GM12878 (cell line): ENCODE measurements around the gene COL13A1.

ENCODE experiments used
- BCL11A ChIP-seq: IDR thresholded peaks from 2 replicates; pipeline ENCODE4 v1.6.1; 2011; ENCODE audit warnings: low read depth, low read length
- CBX5 ChIP-seq: sonication (generic); IDR thresholded peaks from 2 replicates; pipeline ENCODE4 v1.6.1; 2016; ENCODE audit warnings: low read depth, moderate library complexity, mild to moderate bottlenecking, inconsistent platforms
- EGR1 ChIP-seq, 2 experiments: IDR thresholded peaks; 1 replicate in 1 of 2; 2 replicates in 1 of 2; pipeline ENCODE4 v1.6.1; 2011 to 2012; ENCODE audit warnings: low read depth in 2 of 2, low read length in 2 of 2, borderline replicate concordance in 1 of 2, mild to moderate bottlenecking in 1 of 2, moderate library complexity in 1 of 2
- EP300 ChIP-seq, 2 experiments: fragments of 150-350 bp in 1 of 2; IDR thresholded peaks; 2 replicates each; pipeline ENCODE4 v1.6.1; 2011 to 2012; ENCODE audit warnings: low read depth in 2 of 2, low read length in 2 of 2, borderline replicate concordance in 1 of 2, improper control_type of control experiment in 1 of 2, inconsistent platforms in 1 of 2; ENCODE audit not compliant: control insufficient read depth in 1 of 2
- EZH2 ChIP-seq: IDR thresholded peaks from 2 replicates; pipeline ENCODE4 v1.6.1; 2012; ENCODE audit warnings: low read depth, mild to moderate bottlenecking, control low read depth, inconsistent platforms, low read length, borderline replicate concordance; ENCODE audit not compliant: control insufficient read depth
- PML ChIP-seq: IDR thresholded peaks from 2 replicates; pipeline ENCODE4 v1.6.1; 2012; ENCODE audit warnings: low read length, inconsistent platforms
- POLR2A ChIP-seq: IDR thresholded peaks from 2 replicates; pipeline ENCODE4 v1.6.1; 2011; ENCODE audit warnings: low read depth, mild to moderate bottlenecking, low read length
- POLR2AphosphoS5 ChIP-seq: IDR thresholded peaks from 2 replicates; pipeline ENCODE4 v1.6.1; 2011; ENCODE audit warnings: mild to moderate bottlenecking, low read length, inconsistent platforms
- SP1 ChIP-seq: IDR thresholded peaks from one replicate; pipeline ENCODE4 v1.6.1; 2011; ENCODE audit warnings: low read depth, low read length
- SRF ChIP-seq, 2 experiments: IDR thresholded peaks; 2 replicates each; pipeline ENCODE4 v1.6.1; 2011; ENCODE audit warnings: low read depth in 2 of 2, low read length in 2 of 2, mild to moderate bottlenecking in 1 of 2, moderate library complexity in 1 of 2
- STAT1 ChIP-seq: fragments of 450-650 bp; conservative IDR thresholded peaks from 2 replicates; pipeline ENCODE4 v1.6.1; 2014; ENCODE audit warnings: antibody characterized with exemption, mild to moderate bottlenecking
- SUPT20H ChIP-seq: IDR thresholded peaks from 2 replicates; pipeline ENCODE4 v1.6.1; 2011; ENCODE audit warnings: low read depth, mild to moderate bottlenecking, low read length, moderate library complexity, borderline replicate concordance; ENCODE audit not compliant: control insufficient read depth
- TF ChIP-seq, protein P1 (sequence below): IDR thresholded peaks from 2 replicates; pipeline ENCODE4 v1.6.1; 2012; ENCODE audit warnings: low read depth, low read length, improper control_type of control experiment
- TF ChIP-seq, protein P2 (sequence below), 3 experiments: IDR thresholded peaks in 2 of 3; conservative IDR thresholded peaks in 1 of 3; 2 replicates each; pipeline ENCODE4 v1.5.1; 2011; ENCODE audit warnings: low read depth in 3 of 3, low read length in 3 of 3, mild to moderate bottlenecking in 3 of 3, control low read depth in 2 of 3, moderate library complexity in 2 of 3, inconsistent platforms in 1 of 3, mixed read lengths in 1 of 3; ENCODE audit not compliant: control insufficient read depth in 2 of 3, insufficient read depth in 1 of 3; ENCODE audit errors: extremely low read depth in 1 of 3

DNA sequence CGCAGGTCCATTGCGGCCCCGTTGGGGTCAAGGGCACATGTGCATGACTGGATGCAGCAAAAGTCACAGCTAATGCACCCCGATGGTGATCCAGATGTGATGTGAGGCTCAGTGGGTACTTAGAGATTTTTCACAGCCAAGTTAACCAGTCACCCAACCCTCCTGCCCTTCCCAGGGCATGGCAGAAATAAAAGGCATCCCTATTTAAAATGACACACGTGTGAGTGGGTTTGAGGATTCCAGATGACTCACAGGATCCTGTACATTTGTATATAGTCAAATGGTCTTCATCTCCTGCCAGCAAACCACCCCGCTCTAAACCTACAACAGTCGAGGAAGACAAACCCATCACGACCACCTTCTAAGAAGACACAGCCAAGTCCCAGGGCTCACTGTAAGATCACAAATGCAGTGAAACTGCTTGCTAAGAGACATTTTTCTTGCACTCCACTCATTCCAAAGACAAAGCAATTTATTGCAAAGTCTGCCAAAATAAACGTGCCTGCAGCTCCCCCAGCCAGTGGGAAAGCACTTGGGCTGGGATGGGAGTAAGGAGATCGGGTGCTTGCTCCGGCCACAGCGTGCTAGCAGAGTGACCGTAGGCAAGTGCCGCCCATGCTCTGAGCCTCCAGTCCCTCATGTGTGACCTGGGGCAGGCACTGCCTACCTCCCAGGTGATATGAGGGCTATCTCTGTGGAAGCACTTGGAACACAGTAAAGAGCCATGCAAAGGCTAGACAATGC is 164.4 kb downstream of the COL13A1 start:
- no peak for TF ChIP-seq EGR1 (IDR thresholded peaks at IDR 0.05; ENCODE audit: borderline replicate concordance in 1 of 2, low read depth in 2 of 2, low read length in 2 of 2)
- TF ChIP-seq, protein P1, sequence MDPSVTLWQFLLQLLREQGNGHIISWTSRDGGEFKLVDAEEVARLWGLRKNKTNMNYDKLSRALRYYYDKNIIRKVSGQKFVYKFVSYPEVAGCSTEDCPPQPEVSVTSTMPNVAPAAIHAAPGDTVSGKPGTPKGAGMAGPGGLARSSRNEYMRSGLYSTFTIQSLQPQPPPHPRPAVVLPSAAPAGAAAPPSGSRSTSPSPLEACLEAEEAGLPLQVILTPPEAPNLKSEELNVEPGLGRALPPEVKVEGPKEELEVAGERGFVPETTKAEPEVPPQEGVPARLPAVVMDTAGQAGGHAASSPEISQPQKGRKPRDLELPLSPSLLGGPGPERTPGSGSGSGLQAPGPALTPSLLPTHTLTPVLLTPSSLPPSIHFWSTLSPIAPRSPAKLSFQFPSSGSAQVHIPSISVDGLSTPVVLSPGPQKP = no peak
- TF ChIP-seq, protein P2, sequence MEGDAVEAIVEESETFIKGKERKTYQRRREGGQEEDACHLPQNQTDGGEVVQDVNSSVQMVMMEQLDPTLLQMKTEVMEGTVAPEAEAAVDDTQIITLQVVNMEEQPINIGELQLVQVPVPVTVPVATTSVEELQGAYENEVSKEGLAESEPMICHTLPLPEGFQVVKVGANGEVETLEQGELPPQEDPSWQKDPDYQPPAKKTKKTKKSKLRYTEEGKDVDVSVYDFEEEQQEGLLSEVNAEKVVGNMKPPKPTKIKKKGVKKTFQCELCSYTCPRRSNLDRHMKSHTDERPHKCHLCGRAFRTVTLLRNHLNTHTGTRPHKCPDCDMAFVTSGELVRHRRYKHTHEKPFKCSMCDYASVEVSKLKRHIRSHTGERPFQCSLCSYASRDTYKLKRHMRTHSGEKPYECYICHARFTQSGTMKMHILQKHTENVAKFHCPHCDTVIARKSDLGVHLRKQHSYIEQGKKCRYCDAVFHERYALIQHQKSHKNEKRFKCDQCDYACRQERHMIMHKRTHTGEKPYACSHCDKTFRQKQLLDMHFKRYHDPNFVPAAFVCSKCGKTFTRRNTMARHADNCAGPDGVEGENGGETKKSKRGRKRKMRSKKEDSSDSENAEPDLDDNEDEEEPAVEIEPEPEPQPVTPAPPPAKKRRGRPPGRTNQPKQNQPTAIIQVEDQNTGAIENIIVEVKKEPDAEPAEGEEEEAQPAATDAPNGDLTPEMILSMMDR (IDR thresholded peaks at IDR 0.05 in 2 of 3, conservative IDR thresholded peaks at IDR 0.05 in 1 of 3; ENCODE audit: control insufficient read depth in 2 of 3, extremely low read depth in 1 of 3, insufficient read depth in 1 of 3, low read depth in 3 of 3, low read length in 3 of 3) = no peak
- TF ChIP-seq POLR2A = no peak
- no peak for TF ChIP-seq EP300 (IDR thresholded peaks at IDR 0.05; ENCODE audit: borderline replicate concordance in 1 of 2, control insufficient read depth in 1 of 2, low read depth in 2 of 2, low read length in 2 of 2)
- TF ChIP-seq PML = no peak
- no peak for TF ChIP-seq POLR2AphosphoS5
- no peak for TF ChIP-seq SP1
- no peak for TF ChIP-seq SRF (IDR thresholded peaks at IDR 0.05; ENCODE audit: low read depth in 2 of 2, low read length in 2 of 2)
- TF ChIP-seq SUPT20H = no peak
- no peak for TF ChIP-seq EZH2
- TF ChIP-seq BCL11A = no peak
- TF ChIP-seq CBX5 = no peak
- no peak for TF ChIP-seq STAT1
